Keratinocyte (primary cell): ENCODE measurements around the gene NTRK1. TPM values are rescaled to one million over a fixed set of nuclear protein-coding genes. Genes with fewer than 3 reads are reported as not detected.

Experiments
- DNase-seq: peaks from one replicate; pipeline ENCODE4 v3.0.0-alpha.2; 2011; ENCODE audit warnings: low read depth, missing footprints, low spot score
- FAIRE-seq: peaks from 2 replicates; lab custom pipeline; 2011; peaks lifted over from hg19 to GRCh38; lab: Jason Lieb, UNC
- H2AFZ ChIP-seq: 2 replicates; pipeline ENCODE4 v1.6.0; 2012; ENCODE audit warnings: low read length, control low read depth, inconsistent platforms; ENCODE audit not compliant: control insufficient read depth
- H3K27ac ChIP-seq: 2 replicates; pipeline ENCODE4 v1.5.1; 2011; ENCODE audit warnings: low read length; ENCODE audit not compliant: control insufficient read depth, insufficient read depth
- H3K27me3 ChIP-seq: 3 replicates; pipeline ENCODE4 v1.6.0; 2011; ENCODE audit warnings: low read length; ENCODE audit not compliant: control insufficient read depth, insufficient read depth; ENCODE audit errors: extremely low read depth
- H3K36me3 ChIP-seq, 2 experiments: 2 replicates in 1 of 2; 3 replicates in 1 of 2; pipeline ENCODE4 v1.5.1; 2011; ENCODE audit warnings: low read length in 2 of 2, mild to moderate bottlenecking in 1 of 2; ENCODE audit not compliant: control insufficient read depth in 2 of 2, insufficient read depth in 2 of 2; ENCODE audit errors: extremely low read depth in 1 of 2
- H3K4me1 ChIP-seq: 3 replicates; pipeline ENCODE4 v1.5.1; 2011; ENCODE audit warnings: low read length; ENCODE audit not compliant: control insufficient read depth, insufficient read depth; ENCODE audit errors: extremely low read depth
- H3K4me2 ChIP-seq: 3 replicates; pipeline ENCODE4 v1.6.0; 2011; ENCODE audit warnings: low read depth, low read length; ENCODE audit not compliant: control insufficient read depth, insufficient read depth; ENCODE audit errors: extremely low read depth
- H3K4me3 ChIP-seq, 3 experiments: fragments of 200-600 bp in 1 of 3; sonication (generic) in 1 of 3; 2 replicates in 2 of 3; 3 replicates in 1 of 3; pipeline ENCODE4 v1.5.1; 2011 to 2016; ENCODE audit warnings: low read length in 3 of 3, mild to moderate bottlenecking in 3 of 3, control low read depth in 2 of 3, inconsistent platforms in 1 of 3, low read depth in 1 of 3, mixed read lengths in 1 of 3, mixed run types in 1 of 3, moderate library complexity in 1 of 3; ENCODE audit not compliant: control insufficient read depth in 2 of 3, insufficient read depth in 2 of 3; ENCODE audit errors: extremely low read depth in 1 of 3
- H3K79me2 ChIP-seq: 2 replicates; pipeline ENCODE4 v1.6.0; 2012; ENCODE audit warnings: low read length; ENCODE audit not compliant: control insufficient read depth, insufficient read depth
- H3K9ac ChIP-seq: 3 replicates; pipeline ENCODE4 v1.6.0; 2011; ENCODE audit warnings: low read length; ENCODE audit not compliant: control insufficient read depth, insufficient read depth; ENCODE audit errors: extremely low read depth
- H3K9me1 ChIP-seq: 3 replicates; pipeline ENCODE4 v1.6.0; 2011; ENCODE audit warnings: low read length; ENCODE audit not compliant: control insufficient read depth, insufficient read depth; ENCODE audit errors: extremely low read depth
- H3K9me3 ChIP-seq: 2 replicates; pipeline ENCODE4 v1.5.1; 2012; ENCODE audit warnings: low read depth, low read length; ENCODE audit not compliant: control insufficient read depth
- H4K20me1 ChIP-seq: 3 replicates; pipeline ENCODE4 v1.6.0; 2011; ENCODE audit warnings: low read length; ENCODE audit not compliant: control insufficient read depth, insufficient read depth; ENCODE audit errors: extremely low read depth
- EZH2 ChIP-seq: IDR thresholded peaks from one replicate; pipeline ENCODE4 v1.6.1; 2012; ENCODE audit warnings: inconsistent platforms, mild to moderate bottlenecking, low read length, moderate library complexity
- dilution Hi-C: fragments of 300-500 bp; cut with MboI; formaldehyde crosslinking; loops from one replicate; pipeline ENCODE4 v1.7.0; 2020; ENCODE audit warnings: low sequenced_read_pairs; ENCODE audit not compliant: extremely low pct_ligation_motif_present
- polyA plus RNA-seq, 5 experiments: library from polyadenylated mRNA; depleted of rRNA in 3 of 5; stranded (reverse) in 3 of 5; stranded (forward) in 1 of 5; unstranded in 1 of 5; fragments of >200 nt; gene quantifications; 1 replicate in 1 of 5; 2 replicates in 3 of 5; 3 replicates in 1 of 5; pipeline versions ENCODE4 v1.2.1 to v1.2.3, GENCODE V29; 2011 to 2012; ENCODE audit warnings: missing spikeins in 2 of 5, low read depth in 1 of 5, low replicate concordance in 1 of 5
- TF ChIP-seq, protein P1 (sequence below), 3 experiments: IDR thresholded peaks in 1 of 3; conservative IDR thresholded peaks in 1 of 3; optimal IDR thresholded peaks in 1 of 3; 2 replicates in 2 of 3; 3 replicates in 1 of 3; pipeline versions ENCODE3 to v1.5.1; 2011; ENCODE audit warnings: low read length in 3 of 3, mild to moderate bottlenecking in 3 of 3, moderate library complexity in 2 of 3, control low read depth in 1 of 3, inconsistent platforms in 1 of 3; ENCODE audit not compliant: insufficient read depth in 2 of 3; ENCODE audit errors: extremely low read depth in 1 of 3

The NTRK1 gene
- polyA plus RNA-seq, 1 donor (not counting 4 experiments of a cell fraction or from before 2014, with no cell fraction given) = 0.03 TPM

- no peaks in the 10 kb centered on the region for H3K36me3 ChIP-seq
- no peak overlapping the region for H3K4me3 ChIP-seq
- H3K27ac ChIP-seq = no peak overlapping the region
- TF ChIP-seq, protein P1, sequence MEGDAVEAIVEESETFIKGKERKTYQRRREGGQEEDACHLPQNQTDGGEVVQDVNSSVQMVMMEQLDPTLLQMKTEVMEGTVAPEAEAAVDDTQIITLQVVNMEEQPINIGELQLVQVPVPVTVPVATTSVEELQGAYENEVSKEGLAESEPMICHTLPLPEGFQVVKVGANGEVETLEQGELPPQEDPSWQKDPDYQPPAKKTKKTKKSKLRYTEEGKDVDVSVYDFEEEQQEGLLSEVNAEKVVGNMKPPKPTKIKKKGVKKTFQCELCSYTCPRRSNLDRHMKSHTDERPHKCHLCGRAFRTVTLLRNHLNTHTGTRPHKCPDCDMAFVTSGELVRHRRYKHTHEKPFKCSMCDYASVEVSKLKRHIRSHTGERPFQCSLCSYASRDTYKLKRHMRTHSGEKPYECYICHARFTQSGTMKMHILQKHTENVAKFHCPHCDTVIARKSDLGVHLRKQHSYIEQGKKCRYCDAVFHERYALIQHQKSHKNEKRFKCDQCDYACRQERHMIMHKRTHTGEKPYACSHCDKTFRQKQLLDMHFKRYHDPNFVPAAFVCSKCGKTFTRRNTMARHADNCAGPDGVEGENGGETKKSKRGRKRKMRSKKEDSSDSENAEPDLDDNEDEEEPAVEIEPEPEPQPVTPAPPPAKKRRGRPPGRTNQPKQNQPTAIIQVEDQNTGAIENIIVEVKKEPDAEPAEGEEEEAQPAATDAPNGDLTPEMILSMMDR (optimal IDR thresholded peaks at IDR 0.05 in 1 of 3, IDR thresholded peaks at IDR 0.05 in 1 of 3, conservative IDR thresholded peaks at IDR 0.05 in 1 of 3; ENCODE audit: extremely low read depth in 1 of 3, insufficient read depth in 2 of 3, low read length in 3 of 3) = no peak
- TF ChIP-seq EZH2 = no peak
- dilution Hi-C loops = no loop called here
- H3K9ac ChIP-seq = no peak overlapping the region
- H3K27me3 ChIP-seq = no peaks in the 10 kb centered on the region
- H4K20me1 ChIP-seq = no peaks in the 10 kb centered on the region
- DNase-seq (no peak), FAIRE-seq (no peak)
- no peaks in the 10 kb centered on the region for H3K9me3 ChIP-seq
- no peak overlapping the region for H3K4me2 ChIP-seq
- H2AFZ ChIP-seq = no peak overlapping the region
- H3K79me2 ChIP-seq = no peaks in the 10 kb centered on the region
- H3K4me1 ChIP-seq = peaks cover 18% of the 10 kb centered on the region
- no peaks in the 10 kb centered on the region for H3K9me1 ChIP-seq
These were observed 42.8 kb downstream of the NTRK1 start for GRCh38 chr1:156903328-156904091.

- dilution Hi-C loops = no loop called here
- Histone ChIP-seq H2AFZ (no peak overlapping the region), H3K9me3 (no peaks in the 10 kb centered on the region), H4K20me1 (no peaks in the 10 kb centered on the region), H3K4me2 (no peak overlapping the region), H3K4me1 (peaks cover 15% of the 10 kb centered on the region), H3K36me3 (no peaks in the 10 kb centered on the region), H3K27me3 (no peaks in the 10 kb centered on the region), H3K9me1 (no peaks in the 10 kb centered on the region), H3K4me3 (no peak overlapping the region), H3K9ac (no peak overlapping the region), H3K27ac (no peak overlapping the region), H3K79me2 (no peaks in the 10 kb centered on the region)
- TF ChIP-seq, protein P1 (optimal IDR thresholded peaks at IDR 0.05 in 1 of 3, IDR thresholded peaks at IDR 0.05 in 1 of 3, conservative IDR thresholded peaks at IDR 0.05 in 1 of 3; ENCODE audit: extremely low read depth in 1 of 3, insufficient read depth in 2 of 3, low read length in 3 of 3) = no peak
- TF ChIP-seq EZH2 = no peak
- FAIRE-seq (no peak), DNase-seq (no peak)
These were observed 43.7 kb downstream of the NTRK1 start for GRCh38 chr1:156904187-156904959.
